Breast epithelium (tissue), 4 donors: ENCODE measurements around the gene DEGS1. TPM values are rescaled to one million over a fixed set of nuclear protein-coding genes. Genes with fewer than 3 reads are reported as not detected.
A peak's percentile ranks its signal among the peaks of the same experiment; 100 is the strongest.

Experiments
- DNase-seq, 2 donors: peaks; one replicate each; pipeline ENCODE4 v3.0.0-alpha.2; 2019; ENCODE audit warnings: low spot score in 2 of 2
- H3K27ac ChIP-seq, 2 donors: fragments of 200-600 bp; sonication (generic) in 1 of 2; one replicate each; pipeline ENCODE4 v1.5.1; 2016 to 2019; ENCODE audit warnings: mild to moderate bottlenecking in 1 of 2
- H3K27me3 ChIP-seq, 2 donors: fragments of 200-600 bp; sonication (generic) in 1 of 2; one replicate each; pipeline versions ENCODE4 v1.5.1 to v1.6.0; 2017 to 2019; ENCODE audit warnings: control low read depth in 1 of 2, mild to moderate bottlenecking in 1 of 2
- H3K36me3 ChIP-seq: fragments of 200-600 bp; one replicate; pipeline ENCODE4 v1.5.1; 2019
- H3K4me1 ChIP-seq, 2 donors: fragments of 200-600 bp; sonication (generic); one replicate each; pipeline ENCODE4 v1.5.1; 2016 to 2019; ENCODE audit warnings: control low read depth in 1 of 2
- H3K4me3 ChIP-seq, 3 donors: fragments of 200-600 bp; sonication (generic); 1 replicate in 2 of 3; 2 replicates in 1 of 3; pipeline ENCODE4 v1.5.1; 2016 to 2019; ENCODE audit warnings: mild to moderate bottlenecking in 3 of 3, moderate library complexity in 2 of 3
- H3K9me3 ChIP-seq, 2 donors: fragments of 200-600 bp; sonication (generic) in 1 of 2; one replicate each; pipeline ENCODE4 v1.5.1; 2016 to 2019; ENCODE audit warnings: control low read depth in 1 of 2
- CTCF ChIP-seq, 3 donors: fragments of 450-650 bp; IDR thresholded peaks; one replicate each; pipeline ENCODE4 v1.5.1; 2016 to 2017; ENCODE audit warnings: antibody characterized with exemption in 3 of 3, mild to moderate bottlenecking in 3 of 3, moderate library complexity in 3 of 3
- POLR2A ChIP-seq: fragments of 450-650 bp; IDR thresholded peaks from one replicate; pipeline ENCODE4 v1.6.1; 2016; ENCODE audit warnings: antibody characterized with exemption, mild to moderate bottlenecking, moderate library complexity
- POLR2AphosphoS5 ChIP-seq, 3 donors: sonication (generic); formaldehyde crosslinking; IDR thresholded peaks; one replicate each; pipeline ENCODE4 v1.6.1; 2017; ENCODE audit warnings: antibody characterized with exemption in 3 of 3
- intact Hi-C: fragments of 100-400 bp; cut with DNase I; formaldehyde crosslinking; loops from one replicate; pipeline ENCODE4 v1.15.1; 2023; ENCODE audit warnings: low total_unique reads
- total RNA-seq, 3 donors: library from RNA; depleted of rRNA; stranded (reverse); fragments of >200 nt; gene quantifications; one replicate each; pipeline ENCODE4 v1.1.0, GENCODE V29; 2016

Gene DEGS1
- total RNA-seq, 3 donors from 2014 or later, result 74.9 to 84.4 (median 81.0) TPM

- Histone ChIP-seq H3K27ac (no peak overlapping the region), H3K9me3 (no peaks in the 10 kb centered on the region), H3K27me3 (no peaks in the 10 kb centered on the region), H3K4me1 (no peaks in the 10 kb centered on the region), H3K4me3 (no peak overlapping the region), H3K36me3 (no peaks in the 10 kb centered on the region)
- intact Hi-C loops, result no loop called here
- DNase-seq, result no peak
- no peak for TF ChIP-seq CTCF (IDR thresholded peaks at IDR 0.05)
- TF ChIP-seq POLR2AphosphoS5 (IDR thresholded peaks at IDR 0.05), result no peak
- no peak for TF ChIP-seq POLR2A
Observed at GRCh38 chr1:224213438-224214119, 30.5 kb downstream of the DEGS1 start.

- no peak for TF ChIP-seq CTCF (IDR thresholded peaks at IDR 0.05)
- TF ChIP-seq POLR2AphosphoS5 (IDR thresholded peaks at IDR 0.05), result no peak
- TF ChIP-seq POLR2A, result no peak
- H3K27me3 ChIP-seq, result no peaks in the 10 kb centered on the region
Observed at GRCh38 chr1:224216382-224216781, 33.3 kb downstream of the DEGS1 start.

GRCh38 chr1:224217655-224218623 is 34.9 kb downstream of the DEGS1 start:
- Histone ChIP-seq H3K36me3 (no peaks in the 10 kb centered on the region), H3K4me1 (peaks cover 0 to 6% of the 10 kb centered on the region in 2 donors), H3K27ac (peak overlapping the region; percentile 60 to 63), H3K9me3 (no peaks in the 10 kb centered on the region), H3K4me3 (no peak overlapping the region), H3K27me3 (no peaks in the 10 kb centered on the region)
- TF ChIP-seq POLR2A (no peak), POLR2AphosphoS5 (IDR thresholded peaks at IDR 0.05) (no peak), CTCF (IDR thresholded peaks at IDR 0.05) (no peak)
- intact Hi-C loops, result no loop called here
- no peak for DNase-seq

More at GRCh38 chr1:224216382-224216781, 33.3 kb downstream of the DEGS1 start:
- Histone ChIP-seq H3K9me3 (no peaks in the 10 kb centered on the region), H3K27ac (peak overlapping the region in 1 of 2 donors; percentile 27), H3K4me1 (peaks cover 0 to 6% of the 10 kb centered on the region in 2 donors), H3K36me3 (no peaks in the 10 kb centered on the region), H3K4me3 (no peak overlapping the region)
- no peak for DNase-seq
- intact Hi-C loops, result no loop called here

- Histone ChIP-seq H3K27ac (peak overlapping the region; percentile 43 to 60), H3K4me3 (no peak overlapping the region), H3K36me3 (no peaks in the 10 kb centered on the region), H3K9me3 (no peaks in the 10 kb centered on the region), H3K4me1 (peaks cover 0 to 6% of the 10 kb centered on the region in 2 donors), H3K27me3 (no peaks in the 10 kb centered on the region)
- no peak for DNase-seq
- TF ChIP-seq POLR2A (no peak), CTCF (IDR thresholded peaks at IDR 0.05) (no peak), POLR2AphosphoS5 (IDR thresholded peaks at IDR 0.05) (no peak)
- intact Hi-C loops, result no loop called here
Observed at GRCh38 chr1:224219011-224219611, 36.1 kb downstream of the DEGS1 start.
